SU-DHL-6 (cell line): ENCODE measurements around the gene MSL3B.

Experiments used
- H2AFZ ChIP-seq: fragments of 200-600 bp; sonication (generic); 2 replicates; pipeline ENCODE4 v1.6.1; 2014; ENCODE audit warnings: low read depth, mild to moderate bottlenecking, moderate library complexity, mixed read lengths, antibody characterized with exemption, low read length; ENCODE audit not compliant: severe bottlenecking
- H3F3A ChIP-seq: fragments of 200-600 bp; shearing (Covaris generic); 2 replicates; pipeline ENCODE4 v1.6.0; 2016; ENCODE audit warnings: antibody characterized with exemption, mild to moderate bottlenecking; ENCODE audit not compliant: insufficient read depth
- H3K27ac ChIP-seq: fragments of 200-600 bp; sonication (generic); 2 replicates; pipeline ENCODE4 v1.5.1; 2016; ENCODE audit warnings: low read depth, mild to moderate bottlenecking, low read length, moderate library complexity, mixed read lengths
- H3K27me3 ChIP-seq: fragments of 200-600 bp; sonication (generic), shearing (Covaris generic); 2 replicates; pipeline ENCODE4 v1.6.0; 2014; ENCODE audit warnings: mild to moderate bottlenecking, low read length
- H3K36me3 ChIP-seq: fragments of 200-600 bp; sonication (generic); 2 replicates; pipeline ENCODE4 v1.6.1; 2014; ENCODE audit warnings: mild to moderate bottlenecking, low read length, mixed read lengths
- H3K4me2 ChIP-seq: fragments of 300-600, 200-600 bp; shearing (Covaris generic), sonication (generic); 2 replicates; pipeline ENCODE4 v1.6.0; 2014; ENCODE audit warnings: low read length, low read depth, mild to moderate bottlenecking; ENCODE audit not compliant: poor library complexity, severe bottlenecking
- H3K4me3 ChIP-seq: fragments of 200-600 bp; sonication (generic); 2 replicates; pipeline ENCODE4 v1.5.1; 2014; ENCODE audit warnings: antibody characterized with exemption, low read length, mild to moderate bottlenecking, mixed read lengths; ENCODE audit not compliant: insufficient read depth, poor library complexity, severe bottlenecking
- H3K79me2 ChIP-seq: fragments of 200-600 bp; sonication (generic); 2 replicates; pipeline ENCODE4 v1.6.1; 2014; ENCODE audit warnings: mild to moderate bottlenecking, low read length, moderate library complexity; ENCODE audit not compliant: insufficient read depth
- H3K9ac ChIP-seq: fragments of 200-600 bp; sonication (generic); 2 replicates; pipeline ENCODE4 v1.7.0; 2014; ENCODE audit warnings: mild to moderate bottlenecking, low read length
- H3K9me2 ChIP-seq: fragments of 200-600 bp; sonication (generic); replicated peaks from 2 replicates; pipeline ENCODE4 v1.6.1; 2014; ENCODE audit warnings: low read length; ENCODE audit not compliant: insufficient read depth
- H3K9me3 ChIP-seq: fragments of 200-600 bp; sonication (generic); 2 replicates; pipeline ENCODE4 v1.6.1; 2014; ENCODE audit warnings: low read length, mixed read lengths; ENCODE audit not compliant: insufficient read depth
- H4K20me1 ChIP-seq: fragments of 200-600 bp; sonication (generic); 2 replicates; pipeline ENCODE4 v1.6.1; 2014; ENCODE audit warnings: low read depth, mild to moderate bottlenecking, antibody characterized with exemption, low read length, moderate library complexity, mixed read lengths
- CTCF ChIP-seq: fragments of 200-600 bp; sonication (generic); IDR thresholded peaks from one replicate; pipeline ENCODE4 v1.5.1; 2017; ENCODE audit warnings: antibody characterized with exemption, mild to moderate bottlenecking, low read length, moderate library complexity; ENCODE audit not compliant: insufficient read depth, poor library complexity, severe bottlenecking
- EZH2phosphoT487 ChIP-seq: fragments of 200-600 bp; sonication (generic), shearing (Covaris generic); conservative IDR thresholded peaks from 2 replicates; pipeline ENCODE4 v1.6.1; 2018; ENCODE audit warnings: mild to moderate bottlenecking, antibody characterized with exemption, low read length, moderate library complexity, mixed read lengths

MSL3B gene

GRCh38 chr2:233819884-233820773, 48.1 kb downstream of the MSL3B start:
- Histone ChIP-seq H3K36me3 (no peaks in the 10 kb centered on the region), H2AFZ (no peak overlapping the region), H3K27ac (no peak overlapping the region), H4K20me1 (no peaks in the 10 kb centered on the region), H3F3A (no peaks in the 10 kb centered on the region), H3K4me3 (no peak overlapping the region), H3K79me2 (no peaks in the 10 kb centered on the region), H3K27me3 (no peaks in the 10 kb centered on the region), H3K9me2 (no peaks in the 10 kb centered on the region), H3K4me2 (no peak overlapping the region), H3K9me3 (no peaks in the 10 kb centered on the region), H3K9ac (no peak overlapping the region)
- no peak for TF ChIP-seq EZH2phosphoT487
- TF ChIP-seq CTCF: no peak

- Histone ChIP-seq H4K20me1 (no peaks in the 10 kb centered on the region), H2AFZ (no peak overlapping the region), H3K79me2 (no peaks in the 10 kb centered on the region), H3K36me3 (no peaks in the 10 kb centered on the region), H3K27me3 (no peaks in the 10 kb centered on the region), H3K4me2 (no peak overlapping the region), H3K4me3 (no peak overlapping the region), H3K9me2 (no peaks in the 10 kb centered on the region), H3K9me3 (no peaks in the 10 kb centered on the region), H3K27ac (no peak overlapping the region), H3K9ac (no peak overlapping the region), H3F3A (no peaks in the 10 kb centered on the region)
- TF ChIP-seq EZH2phosphoT487 (no peak), CTCF (no peak)
Measured at GRCh38 chr2:233818639-233819621, 49.3 kb downstream of the MSL3B start.

GRCh38 chr2:233817995-233818638, 50.1 kb downstream of the MSL3B start:
- Histone ChIP-seq H4K20me1 (no peaks in the 10 kb centered on the region), H3K4me3 (no peak overlapping the region), H3K36me3 (no peaks in the 10 kb centered on the region), H3K9me2 (no peaks in the 10 kb centered on the region), H2AFZ (no peak overlapping the region), H3K9me3 (no peaks in the 10 kb centered on the region), H3K4me2 (no peak overlapping the region), H3K27ac (no peak overlapping the region), H3F3A (no peaks in the 10 kb centered on the region), H3K9ac (no peak overlapping the region), H3K79me2 (no peaks in the 10 kb centered on the region), H3K27me3 (no peaks in the 10 kb centered on the region)
- TF ChIP-seq EZH2phosphoT487: no peak
- TF ChIP-seq CTCF: no peak
